GM21529 (cell line): ENCODE measurements around the gene COMMD3.

ENCODE experiments used
- ATAC-seq: cut with Tn5 transposase; IDR thresholded peaks from one replicate; pipeline ENCODE4 v1.9.1; 2021; ENCODE audit not compliant: unreplicated experiment

COMMD3 gene

GRCh38 chr10:22365644-22366434, 49.7 kb downstream of the COMMD3 start:
- ATAC-seq: no peak

GRCh38 chr10:22366435-22366703, 50.2 kb downstream of the COMMD3 start:
- no peak for ATAC-seq

- ATAC-seq: no peak
Measured at GRCh38 chr10:22366771-22367170, 50.6 kb downstream of the COMMD3 start.

GRCh38 chr10:22367471-22367870, 51.3 kb downstream of the COMMD3 start:
- ATAC-seq: no peak

DNA sequence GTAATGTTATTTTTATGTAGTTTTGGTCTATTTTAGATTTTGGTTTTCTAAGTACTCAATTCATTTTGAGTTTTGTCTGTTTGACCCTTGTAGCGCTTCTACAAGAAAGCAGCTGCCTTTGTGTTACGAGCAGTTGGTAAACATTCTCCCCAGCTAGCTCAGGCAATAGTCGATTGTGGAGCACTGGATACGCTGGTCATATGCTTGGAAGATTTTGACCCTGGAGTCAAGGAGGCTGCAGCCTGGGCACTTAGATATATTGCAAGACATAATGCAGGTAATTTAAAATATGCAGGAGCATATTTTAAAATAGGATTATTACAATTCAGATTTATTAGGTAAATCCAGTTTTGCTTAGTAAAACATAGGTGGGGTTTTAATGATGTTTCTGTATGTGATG, 52.2 kb downstream of the COMMD3 start:
- ATAC-seq: no peak

DNA sequence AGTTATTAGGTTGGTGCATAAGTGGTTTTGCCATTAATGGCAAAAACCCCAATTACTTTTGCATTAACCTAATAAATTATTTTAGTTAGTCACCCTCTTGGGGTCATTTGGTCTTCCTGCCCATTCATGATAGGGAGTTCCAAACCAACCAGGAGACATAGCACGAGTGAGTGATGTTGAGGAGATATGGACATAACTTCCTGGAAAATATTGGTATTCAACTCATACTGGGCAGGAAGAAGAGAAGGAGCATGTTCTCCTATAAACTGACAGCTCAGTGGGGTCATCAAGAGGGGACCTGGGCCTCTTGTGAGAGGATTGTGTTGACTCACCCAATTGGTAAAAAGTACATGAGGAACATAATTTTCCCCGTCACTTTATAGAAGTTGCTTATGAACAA, 52.8 kb downstream of the COMMD3 start:
- ATAC-seq: no peak

- ATAC-seq: peak; percentile 51
Measured at GRCh38 chr10:22369434-22370072, 53.4 kb downstream of the COMMD3 start.
